GM18502 (cell line): ENCODE data around the gene SLC36A1.
"Not testable (repeated sequence)": the region's sequence is repeated elsewhere in the genome, so short reads cannot be mapped to it uniquely, and the experiment has no call there.

Experiments used
- ATAC-seq: cut with Tn5 transposase; IDR thresholded peaks from one replicate; pipeline ENCODE4 v1.9.1; 2021; ENCODE audit warnings: mild to moderate bottlenecking; ENCODE audit not compliant: unreplicated experiment, poor library complexity

SLC36A1 gene

GRCh38 chr5:151480384-151481293 is 33.2 kb downstream of the SLC36A1 start:
- no peak for ATAC-seq

GRCh38 chr5:151483176-151483575 is 35.8 kb downstream of the SLC36A1 start:
- no peak for ATAC-seq

GRCh38 chr5:151483647-151484046 is 36.2 kb downstream of the SLC36A1 start:
- no peak for ATAC-seq

GRCh38 chr5:151487544-151487943 is 40.1 kb downstream of the SLC36A1 start:
- ATAC-seq = no peak

- no peak for ATAC-seq
These were observed 43.2 kb downstream of the SLC36A1 start for GRCh38 chr5:151490627-151491026.

- no peak for ATAC-seq
These were observed 43.7 kb downstream of the SLC36A1 start for GRCh38 chr5:151491062-151491461.

- no peak for ATAC-seq
These were observed 45.3 kb downstream of the SLC36A1 start for GRCh38 chr5:151492729-151493128.

- ATAC-seq = no peak
These were observed 46.3 kb downstream of the SLC36A1 start for GRCh38 chr5:151493665-151494064.

- ATAC-seq = no peak
These were observed 47.9 kb downstream of the SLC36A1 start for GRCh38 chr5:151495320-151495719.

GRCh38 chr5:151496041-151496484 is 48.7 kb downstream of the SLC36A1 start:
- ATAC-seq = no peak

GRCh38 chr5:151497391-151498002 is 50.1 kb downstream of the SLC36A1 start:
- no peak for ATAC-seq

- no peak for ATAC-seq
These were observed 51.2 kb downstream of the SLC36A1 start for GRCh38 chr5:151498395-151499155.

- no peak for ATAC-seq
These were observed 52.2 kb downstream of the SLC36A1 start for GRCh38 chr5:151499501-151500035.

GRCh38 chr5:151504006-151504405 is 56.6 kb downstream of the SLC36A1 start:
- ATAC-seq = no peak

- ATAC-seq = not testable (repeated sequence)
These were observed 60.9 kb downstream of the SLC36A1 start for GRCh38 chr5:151508308-151508707.

GRCh38 chr5:151509231-151509630 is 61.8 kb downstream of the SLC36A1 start:
- ATAC-seq = no peak

- no peak for ATAC-seq
These were observed 62.4 kb downstream of the SLC36A1 start for GRCh38 chr5:151509836-151510235.

GRCh38 chr5:151517122-151517920 is 69.9 kb downstream of the SLC36A1 start:
- no peak for ATAC-seq

GRCh38 chr5:151520294-151520693 is 72.9 kb downstream of the SLC36A1 start:
- no peak for ATAC-seq

- ATAC-seq = no peak
These were observed 74.8 kb downstream of the SLC36A1 start for GRCh38 chr5:151522226-151522625.
